ENCODE data around the gene P2RY8. TPM values are rescaled to one million over a fixed set of nuclear protein-coding genes. Genes with fewer than 3 reads are reported as not detected.
A peak's percentile ranks its signal among the peaks of the same experiment; 100 is the strongest.

Gene P2RY8
- total and polyA plus RNA-seq, 2 donors (not counting 1 experiment from before 2014, with no cell fraction given): 72.3 to 142 TPM

- TF ChIP-seq CTCF (IDR thresholded peaks at IDR 0.05) (no peak), EZH2 (IDR thresholded peaks at IDR 0.05; ENCODE audit: borderline replicate concordance, insufficient read depth, low read depth, low read length, poor library complexity, severe bottlenecking) (no peak)
- Histone ChIP-seq H3K79me2 (ENCODE audit: control insufficient read depth, insufficient read depth, low read length) (peaks cover 70% of the 10 kb centered on the region), H4K20me1 (ENCODE audit: control insufficient read depth, insufficient read depth, low read length, poor library complexity, severe bottlenecking) (peaks cover 69% of the 10 kb centered on the region), H2AFZ (ENCODE audit: insufficient read depth, low read depth, low read length, poor library complexity, severe bottlenecking) (no peak overlapping the region), H3K9ac (ENCODE audit: low read length) (no peak overlapping the region), H3K27ac (ENCODE audit: low read length in 2 of 2) (no peak overlapping the region), H3K9me3 (ENCODE audit: control extremely low read depth in 1 of 3, control insufficient read depth in 2 of 3, insufficient read depth in 1 of 3, low read length in 2 of 3) (peaks cover 0 to 8% (median 0%) of the 10 kb centered on the region in 3 donors), H3K4me3 (ENCODE audit: control extremely low read depth in 1 of 5, extremely low read depth in 1 of 5, insufficient read depth in 1 of 5, low read depth in 2 of 5, low read length in 4 of 5) (no peak overlapping the region), H3K36me3 (replicated peaks in 1 of 2; ENCODE audit: control extremely low read depth in 1 of 2, control insufficient read depth in 1 of 2, extremely low read depth in 1 of 2, insufficient read depth in 2 of 2, low read length in 1 of 2) (peaks cover 10 to 54% of the 10 kb centered on the region in 2 experiments), H3K27me3 (replicated peaks in 1 of 4; ENCODE audit: control extremely low read depth in 1 of 4, control insufficient read depth in 3 of 4, insufficient read depth in 4 of 4, low read length in 3 of 4) (no peaks in the 10 kb centered on the region), H3K4me2 (replicated peaks; ENCODE audit: low read depth, low read length, poor library complexity, severe bottlenecking) (no peak overlapping the region), H3K4me1 (ENCODE audit: control insufficient read depth in 2 of 2, insufficient read depth in 2 of 2, low read length in 2 of 2) (peaks cover 22 to 48% of the 10 kb centered on the region in 2 donors)
- Mint-ChIP-seq H3K4me1 (peaks cover 50% of the 10 kb centered on the region), H3K9me3 (ENCODE audit: insufficient read depth) (no peaks in the 10 kb centered on the region), H3K27ac (peak overlapping the region; percentile 50), H3K27me3 (no peaks in the 10 kb centered on the region), H3K4me3 (no peak overlapping the region)
- ChIA-PET CTCF (no interaction called here), POLR2A (no interaction called here)
- DNase-seq (no peak), ATAC-seq (ENCODE audit: low read depth) (no peak)
- WGBS (ENCODE audit: insufficient coverage): 100% methylated on average over 2 of the region's 5 CpGs
- intact Hi-C loops (cut with micrococcal nuclease): no loop called here
These were observed 50.8 kb downstream of the P2RY8 start for GRCh38 chrX:1486177-1486576.

- ChIA-PET CTCF (no interaction called here), POLR2A (no interaction called here)
- Mint-ChIP-seq H3K27me3 (no peaks in the 10 kb centered on the region), H3K4me1 (peaks cover 60% of the 10 kb centered on the region), H3K4me3 (no peak overlapping the region), H3K27ac (peak overlapping the region; percentile 26), H3K9me3 (ENCODE audit: insufficient read depth) (no peaks in the 10 kb centered on the region)
- ATAC-seq (ENCODE audit: low read depth) (no peak), DNase-seq (no peak)
- peaks cover 0 to 8% (median 0%) of the 10 kb centered on the region in 3 donors for H3K9me3 ChIP-seq (ENCODE audit: control extremely low read depth in 1 of 3, control insufficient read depth in 2 of 3, insufficient read depth in 1 of 3, low read length in 2 of 3)
- 87% methylated on average over 7 of the region's 9 CpGs for WGBS (ENCODE audit: insufficient coverage)
- H3K4me3 ChIP-seq (ENCODE audit: control extremely low read depth in 1 of 5, extremely low read depth in 1 of 5, insufficient read depth in 1 of 5, low read depth in 2 of 5, low read length in 4 of 5): no peak overlapping the region
- intact Hi-C loops (cut with micrococcal nuclease): no loop called here
- peaks cover 33 to 59% of the 10 kb centered on the region in 2 donors for H3K4me1 ChIP-seq (ENCODE audit: control insufficient read depth in 2 of 2, insufficient read depth in 2 of 2, low read length in 2 of 2)
- no peak overlapping the region for H2AFZ ChIP-seq (ENCODE audit: insufficient read depth, low read depth, low read length, poor library complexity, severe bottlenecking)
- H3K9ac ChIP-seq (ENCODE audit: low read length): no peak overlapping the region
- peaks cover 67% of the 10 kb centered on the region for H4K20me1 ChIP-seq (ENCODE audit: control insufficient read depth, insufficient read depth, low read length, poor library complexity, severe bottlenecking)
- H3K27me3 ChIP-seq (replicated peaks in 1 of 4; ENCODE audit: control extremely low read depth in 1 of 4, control insufficient read depth in 3 of 4, insufficient read depth in 4 of 4, low read length in 3 of 4): no peaks in the 10 kb centered on the region
- H3K79me2 ChIP-seq (ENCODE audit: control insufficient read depth, insufficient read depth, low read length): peaks cover 74% of the 10 kb centered on the region
- H3K27ac ChIP-seq (ENCODE audit: low read length in 2 of 2): no peak overlapping the region
- H3K4me2 ChIP-seq (replicated peaks; ENCODE audit: low read depth, low read length, poor library complexity, severe bottlenecking): no peak overlapping the region
- peaks cover 10 to 59% of the 10 kb centered on the region in 2 experiments for H3K36me3 ChIP-seq (replicated peaks in 1 of 2; ENCODE audit: control extremely low read depth in 1 of 2, control insufficient read depth in 1 of 2, extremely low read depth in 1 of 2, insufficient read depth in 2 of 2, low read length in 1 of 2)
- TF ChIP-seq CTCF (IDR thresholded peaks at IDR 0.05) (no peak), EZH2 (IDR thresholded peaks at IDR 0.05; ENCODE audit: borderline replicate concordance, insufficient read depth, low read depth, low read length, poor library complexity, severe bottlenecking) (no peak)
These were observed 52.0 kb downstream of the P2RY8 start for GRCh38 chrX:1485033-1485432.

All from B cell (primary cell).